Astrocyte of the spinal cord (primary cell): ENCODE results near the gene AMH.

Experiments used
- DNase-seq: peaks from one replicate; pipeline ENCODE4 v3.0.0; 2011; ENCODE audit warnings: low read depth, low spot score
- H3K4me3 ChIP-seq: 2 replicates; pipeline ENCODE4 v1.5.1; 2011; ENCODE audit warnings: low read depth, mild to moderate bottlenecking, low read length, moderate library complexity
- CTCF ChIP-seq: IDR thresholded peaks from 2 replicates; pipeline ENCODE4 v1.5.1; 2012; ENCODE audit warnings: low read depth, mild to moderate bottlenecking, low read length, inconsistent platforms
- in situ Hi-C: cut with HindIII; loops from 2 replicates; pipeline ENCODE4 v1.10.0; 2017; ENCODE audit warnings: low sequenced_read_pairs

Gene AMH

GRCh38 chr19:2270157-2270422 lies 21.0 kb downstream of the AMH start:
- in situ Hi-C loops, result no loop called here
- H3K4me3 ChIP-seq, result peak overlapping the region; percentile 99
- no peak for TF ChIP-seq CTCF
- no peak for DNase-seq

- peak; percentile 89 for DNase-seq
- in situ Hi-C loops, result no loop called here
- H3K4me3 ChIP-seq, result peak overlapping the region; percentile 99
- TF ChIP-seq CTCF, result no peak
Measured at GRCh38 chr19:2270423-2271233, 21.5 kb downstream of the AMH start.

- H3K4me3 ChIP-seq, result peak overlapping the region; percentile 99
- DNase-seq, result peak; percentile 55
- TF ChIP-seq CTCF, result no peak
- in situ Hi-C loops, result no loop called here
Measured at GRCh38 chr19:2271234-2272103, 22.3 kb downstream of the AMH start.

- DNase-seq, result peak; percentile 54
- TF ChIP-seq CTCF, result peak; percentile 85
- H3K4me3 ChIP-seq, result peak overlapping the region; percentile 7
- in situ Hi-C loops, result no loop called here
Measured at GRCh38 chr19:2273356-2274184, 24.4 kb downstream of the AMH start.

GRCh38 chr19:2274185-2274711 lies 25.1 kb downstream of the AMH start:
- no peak overlapping the region for H3K4me3 ChIP-seq
- TF ChIP-seq CTCF, result no peak
- in situ Hi-C loops, result no loop called here
- DNase-seq, result no peak

- in situ Hi-C loops, result no loop called here
- DNase-seq, result peak; percentile 53
- TF ChIP-seq CTCF, result peak; percentile 60
Measured at GRCh38 chr19:2274931-2275535, 25.9 kb downstream of the AMH start.

More at GRCh38 chr19:2274931-2275535, 25.9 kb downstream of the AMH start:
- H3K4me3 ChIP-seq, result no peak overlapping the region
